HepG2 (cell line): ENCODE measurements around the gene ROMO1. TPM values are rescaled to one million over a fixed set of nuclear protein-coding genes. Genes with fewer than 3 reads are reported as not detected.

Source experiments
- ATAC-seq: fragments of 200-7000 bp; cut with Tn5 transposase; 3 replicates; pipeline ENCODE4 v1.9.1; 2020; ENCODE audit warnings: mild to moderate bottlenecking, moderate library complexity
- BruUV-seq: library from RNA; stranded (reverse); fragments of 400-500 nt; replicated peaks from 2 replicates; lab custom pipeline; 2021; lab: Mats Ljungman, UMichigan
- CTCF ChIA-PET: fragments of 300-600 bp; formaldehyde crosslinking; extraction: SDS; loops from one replicate; lab custom pipeline; 2021; ENCODE audit warnings: low total read pairs, inconsistent platforms, low intra/inter-chr PET ratio; lab: Yijun Ruan, JAX
- POLR2A ChIA-PET: fragments of 350-600 bp; sonication (Branson Sonifier 250); formaldehyde crosslinking; loops from one replicate; lab custom pipeline; 2020; ENCODE audit warnings: antibody characterized with exemption, inconsistent platforms; lab: Yijun Ruan, JAX
- DNase-seq: peaks from one replicate; pipeline ENCODE4 v3.0.0-alpha.2; 2015; ENCODE audit warnings: low spot score
- FAIRE-seq: peaks from 3 replicates; lab custom pipeline; 2011; peaks lifted over from hg19 to GRCh38; lab: Jason Lieb, UNC
- H2AFZ ChIP-seq: one replicate; pipeline ENCODE4 v1.6.1; 2011; ENCODE audit warnings: low read length, inconsistent platforms
- H3K27ac ChIP-seq: fragments of 300-600 bp; 3 replicates; pipeline ENCODE4 v1.8.0; 2011; ENCODE audit warnings: mixed run types, mild to moderate bottlenecking, mixed read lengths, low read length, inconsistent platforms; ENCODE audit not compliant: insufficient read depth; ENCODE audit errors: extremely low read length
- H3K27me3 ChIP-seq, 2 experiments: fragments of 200-600 bp in 1 of 2; 2 replicates in 1 of 2; 3 replicates in 1 of 2; pipeline versions ENCODE4 v1.6.0 to v1.8.0; 2011; ENCODE audit warnings: low read length in 2 of 2, mild to moderate bottlenecking in 2 of 2, moderate library complexity in 2 of 2, inconsistent platforms in 1 of 2; ENCODE audit not compliant: insufficient read depth in 2 of 2, control insufficient read depth in 1 of 2
- H3K36me3 ChIP-seq, 2 experiments: fragments of 200-600 bp in 1 of 2; replicated peaks in 1 of 2; 2 replicates in 1 of 2; 3 replicates in 1 of 2; pipeline versions ENCODE4 v1.5.1 to v1.8.0; 2011; ENCODE audit warnings: low read length in 2 of 2, inconsistent platforms in 1 of 2; ENCODE audit not compliant: insufficient read depth in 2 of 2, control insufficient read depth in 1 of 2
- H3K4me1 ChIP-seq: 2 replicates; pipeline ENCODE4 v1.5.1; 2012; ENCODE audit warnings: low read length, inconsistent platforms; ENCODE audit not compliant: insufficient read depth
- H3K4me2 ChIP-seq: 2 replicates; pipeline ENCODE4 v1.6.0; 2011; ENCODE audit warnings: low read depth, low read length, inconsistent platforms
- H3K4me3 ChIP-seq, 3 experiments: fragments of 200-600 bp in 1 of 3; sonication (generic), shearing (Covaris generic) in 1 of 3; replicated peaks in 1 of 3; 2 replicates each; pipeline ENCODE4 v1.5.1; 2011 to 2016; ENCODE audit warnings: low read length in 3 of 3, inconsistent platforms in 2 of 3, low read depth in 2 of 3, mild to moderate bottlenecking in 2 of 3, control low read depth in 1 of 3, mixed read lengths in 1 of 3; ENCODE audit not compliant: insufficient read depth in 1 of 3
- H3K79me2 ChIP-seq: one replicate; pipeline ENCODE4 v1.6.1; 2011; ENCODE audit warnings: low read length, inconsistent platforms; ENCODE audit not compliant: insufficient read depth
- H3K9ac ChIP-seq: 2 replicates; pipeline ENCODE4 v1.6.0; 2011; ENCODE audit warnings: mild to moderate bottlenecking, low read depth, low read length, inconsistent platforms; ENCODE audit not compliant: insufficient read depth
- H3K9me3 ChIP-seq: 2 replicates; pipeline ENCODE4 v1.5.1; 2012; ENCODE audit warnings: mild to moderate bottlenecking, low read length
- H4K20me1 ChIP-seq: 2 replicates; pipeline ENCODE4 v1.6.0; 2011; ENCODE audit warnings: inconsistent platforms, mild to moderate bottlenecking, low read length, moderate library complexity; ENCODE audit not compliant: insufficient read depth
- ATF1 ChIP-seq: IDR thresholded peaks from 2 replicates; pipeline ENCODE4 v1.6.1; 2016; ENCODE audit warnings: mild to moderate bottlenecking, control low read depth
- CBFB ChIP-seq: sonication (generic); formaldehyde crosslinking; IDR thresholded peaks from 2 replicates; pipeline ENCODE4 v1.4.0; 2020; ENCODE audit warnings: missing genetic modification reagents
- KDM5A ChIP-seq: fragments of 200-600 bp; sonication (generic); IDR thresholded peaks from 2 replicates; pipeline ENCODE4 v1.7.0; 2018; ENCODE audit warnings: antibody characterized with exemption, mild to moderate bottlenecking, low read length, borderline replicate concordance
- SALL1 ChIP-seq: sonication (generic); formaldehyde crosslinking; IDR thresholded peaks from 2 replicates; pipeline ENCODE4 v1.8.0; 2022; ENCODE audit warnings: mild to moderate bottlenecking, missing genetic modification reagents
- ZFP41 ChIP-seq: sonication (generic); formaldehyde crosslinking; IDR thresholded peaks from 2 replicates; pipeline ENCODE4 v1.4.0; 2020; ENCODE audit warnings: mild to moderate bottlenecking, missing genetic modification reagents, borderline replicate concordance
- ZKSCAN5 ChIP-seq: sonication (generic); formaldehyde crosslinking; IDR thresholded peaks from 2 replicates; pipeline ENCODE4 v1.5.1; 2020; ENCODE audit warnings: mild to moderate bottlenecking, missing genetic modification reagents
- ZNF3 ChIP-seq: IDR thresholded peaks from 2 replicates; pipeline ENCODE4 v1.7.0; 2017; ENCODE audit warnings: inconsistent platforms
- ZNF362 ChIP-seq: sonication (generic); formaldehyde crosslinking; IDR thresholded peaks from 2 replicates; pipeline ENCODE4 v1.4.0; 2020; ENCODE audit warnings: missing genetic modification reagents, mild to moderate bottlenecking, borderline replicate concordance
- ZNF44 ChIP-seq: sonication (generic); formaldehyde crosslinking; IDR thresholded peaks from 2 replicates; pipeline ENCODE4 v1.5.1; 2020; ENCODE audit warnings: mild to moderate bottlenecking, missing genetic modification reagents
- ZNF646 ChIP-seq: sonication (generic); formaldehyde crosslinking; IDR thresholded peaks from 2 replicates; pipeline ENCODE4 v1.9.0; 2021; ENCODE audit warnings: mild to moderate bottlenecking, missing genetic modification reagents
- ZNF781 ChIP-seq: sonication (generic); formaldehyde crosslinking; IDR thresholded peaks from 2 replicates; pipeline ENCODE4 v1.5.1; 2020; ENCODE audit warnings: borderline replicate concordance, mild to moderate bottlenecking, missing genetic modification reagents; ENCODE audit errors: not compliant biosample characterization
- ZNF782 ChIP-seq: sonication (generic); formaldehyde crosslinking; IDR thresholded peaks from 2 replicates; pipeline ENCODE4 v1.4.0; 2020; ENCODE audit warnings: missing genetic modification reagents, mild to moderate bottlenecking, borderline replicate concordance
- ZNF788 ChIP-seq: sonication (generic); formaldehyde crosslinking; IDR thresholded peaks from 2 replicates; pipeline ENCODE4 v1.5.0; 2020; ENCODE audit warnings: mild to moderate bottlenecking, missing genetic modification reagents, borderline replicate concordance
- ZNF790 ChIP-seq: sonication (generic); formaldehyde crosslinking; IDR thresholded peaks from 2 replicates; pipeline ENCODE4 v1.8.0; 2022; ENCODE audit warnings: missing genetic modification reagents, mild to moderate bottlenecking, borderline replicate concordance
- ZNF792 ChIP-seq: IDR thresholded peaks from 2 replicates; pipeline ENCODE4 v1.6.1; 2016
- WGBS: methylation state at CpG from one replicate; pipeline ENCODE4 v1.1.6; 2017; ENCODE audit warnings: low lambda C conversion rate; 5-methylcytosine and 5-hydroxymethylcytosine counted together
- in situ Hi-C: cut with HindIII; loops from 2 replicates; pipeline ENCODE4 v1.10.0; 2017; ENCODE audit warnings: low pct_unique_long_range_greater_than_20kb; ENCODE audit not compliant: extremely low pct_ligation_motif_present
- intact Hi-C: fragments of 100-400 bp; cut with micrococcal nuclease; formaldehyde crosslinking; loops from one replicate; pipeline ENCODE4 v1.10.0; 2022; ENCODE audit not compliant: unreplicated experiment
- polyA plus RNA-seq, 8 experiments: library from polyadenylated mRNA; depleted of rRNA in 3 of 8; stranded (reverse) in 7 of 8; unstranded in 1 of 8; fragments of >200 nt; fragmentation: Illumina TruSeq in 4 of 8; extraction: Trizol in 4 of 8; gene quantifications; 2 replicates each; pipeline versions ENCODE4 v1.2.1 to v1.2.3, GENCODE V29; 2011 to 2016; ENCODE audit warnings: low read depth in 4 of 8, missing spikeins in 1 of 8, mixed read lengths in 1 of 8; ENCODE audit not compliant: insufficient read depth in 1 of 8
- total RNA-seq, 5 experiments: library from RNA; depleted of rRNA; stranded (reverse); fragments of >200 nt; fragmentation: Illumina TruSeq; extraction: Trizol; gene quantifications; 2 replicates each; pipeline ENCODE4 v1.2.3, GENCODE V29; 2016; ENCODE audit warnings: low read depth in 1 of 5

ROMO1 gene
- total and polyA plus RNA-seq, 2 of the 13 experiments (the other 11 are each of a cell fraction or from before 2014, with no cell fraction given): 636 to 755 TPM

- Histone ChIP-seq H3K27ac (peak overlapping the region; percentile 88), H3K79me2 (peaks cover 38% of the 10 kb centered on the region), H3K36me3 (peaks cover 5 to 21% of the 10 kb centered on the region in 2 experiments; a peak in 4 of 5 replicates), H3K27me3 (no peaks in the 10 kb centered on the region; a peak in 1 of 5 replicates), H3K9me3 (no peaks in the 10 kb centered on the region), H2AFZ (peak overlapping the region; percentile 74), H3K4me3 (peak overlapping the region; percentile 90 to 98 (median 96)), H3K4me2 (peak overlapping the region; percentile 82), H3K4me1 (peaks cover 54% of the 10 kb centered on the region), H4K20me1 (peaks cover 14% of the 10 kb centered on the region; the same call in 1 of the 2 replicates), H3K9ac (peak overlapping the region; percentile 97)
- ChIA-PET POLR2A (interaction anchor here (0.7 to 23.6 kb wide), 20 partner anchors 14 to 256 kb away, joined by 3 to 319 read pairs (median 6); partner anchors contain the start of genes CPNE1, ERGIC3, PHF20 and RBM12), CTCF (interaction anchor here (0.8 kb wide), 1 partner anchor 81 kb away, joined by 3 read pairs; no protein-coding TSS in a partner anchor)
- ATAC-seq: peak; percentile 43
- BruUV-seq: no TSS peak
- under 1% methylated on average over 37 of the region's 37 CpGs for WGBS
- FAIRE-seq: no peak
- intact Hi-C loops: loop anchor here (1.0 to 10.0 kb wide), 5 partner anchors 34 to 234 kb away; partner anchors contain the start of genes CPNE1, RBM12 and RBM39
- in situ Hi-C loops: no loop called here
- DNase-seq: no peak
- peak; percentile 88 for TF ChIP-seq ZFP41
- TF ChIP-seq ZNF44 (CRISPR knock-in tag): peak; percentile 79; the same call in 1 of the 2 replicates
- peak; percentile 47 for TF ChIP-seq ZNF781 (CRISPR knock-in tag)
- peak; percentile 17; the same call in 1 of the 2 replicates for TF ChIP-seq ZNF792
- TF ChIP-seq ZNF790 (CRISPR knock-in tag): peak; percentile 22; the same call in 1 of the 2 replicates
- peak; percentile 5; the same call in 1 of the 2 replicates for TF ChIP-seq ZNF362 (CRISPR knock-in tag)
- 0 out of 2 replicates have a peak, but pooled peaks have one; percentile 6 for TF ChIP-seq ZNF3 (CRISPR knock-in tag)
- 0 out of 2 replicates have a peak, but pooled peaks have one; percentile 59 for TF ChIP-seq ZKSCAN5 (CRISPR knock-in tag)
- peak; percentile 51; the same call in 1 of the 2 replicates for TF ChIP-seq ZNF646 (CRISPR knock-in tag)
- TF ChIP-seq ATF1: no peak
- TF ChIP-seq SALL1: peak; percentile 50
- peak; percentile 20; the same call in 1 of the 2 replicates for TF ChIP-seq CBFB (CRISPR knock-in tag)
- peak; percentile 47; the same call in 1 of the 2 replicates for TF ChIP-seq KDM5A
- peak; percentile 86 for TF ChIP-seq ZNF788
- peak; percentile 3; the same call in 1 of the 2 replicates for TF ChIP-seq ZNF782 (CRISPR knock-in tag)
These were observed 693 bp upstream of the ROMO1 start for GRCh38 chr20:35698298-35699126.
